ENCODE measurements around the gene NDUFS1.

The NDUFS1 gene

GRCh38 chr2:206088248-206088647, 71.0 kb downstream of the NDUFS1 start:
- in situ Hi-C loops (cut with HindIII; ENCODE audit: low sequenced_read_pairs): no loop called here
- DNase-seq (ENCODE audit: low read depth): no peak
- TF ChIP-seq CTCF (IDR thresholded peaks at IDR 0.05; ENCODE audit: low read depth, low read length, missing control alignments): no peak
- H3K4me3 ChIP-seq (ENCODE audit: low read depth, low read length): no peak overlapping the region

GRCh38 chr2:206086716-206087350, 72.4 kb downstream of the NDUFS1 start:
- in situ Hi-C loops (cut with HindIII; ENCODE audit: low sequenced_read_pairs): no loop called here
- TF ChIP-seq CTCF (IDR thresholded peaks at IDR 0.05; ENCODE audit: low read depth, low read length, missing control alignments): no peak
- peak overlapping the region; percentile 83 for H3K4me3 ChIP-seq (ENCODE audit: low read depth, low read length)
- DNase-seq (ENCODE audit: low read depth): no peak

GRCh38 chr2:206085742-206086445, 73.3 kb downstream of the NDUFS1 start, which contains the start of gene INO80D:
Gene INO80D (minus strand): TSS chr2:206086174. CDS start chr2:206063016, 23,158 bp downstream.
- peak within 1 kb of the TSS; percentile 83 for H3K4me3 ChIP-seq (ENCODE audit: low read depth, low read length)
- in situ Hi-C loops (cut with HindIII; ENCODE audit: low sequenced_read_pairs): no loop called here
- peak; percentile 72 for TF ChIP-seq CTCF (IDR thresholded peaks at IDR 0.05; ENCODE audit: low read depth, low read length, missing control alignments)
- DNase-seq (ENCODE audit: low read depth): peak; percentile 75

DNA sequence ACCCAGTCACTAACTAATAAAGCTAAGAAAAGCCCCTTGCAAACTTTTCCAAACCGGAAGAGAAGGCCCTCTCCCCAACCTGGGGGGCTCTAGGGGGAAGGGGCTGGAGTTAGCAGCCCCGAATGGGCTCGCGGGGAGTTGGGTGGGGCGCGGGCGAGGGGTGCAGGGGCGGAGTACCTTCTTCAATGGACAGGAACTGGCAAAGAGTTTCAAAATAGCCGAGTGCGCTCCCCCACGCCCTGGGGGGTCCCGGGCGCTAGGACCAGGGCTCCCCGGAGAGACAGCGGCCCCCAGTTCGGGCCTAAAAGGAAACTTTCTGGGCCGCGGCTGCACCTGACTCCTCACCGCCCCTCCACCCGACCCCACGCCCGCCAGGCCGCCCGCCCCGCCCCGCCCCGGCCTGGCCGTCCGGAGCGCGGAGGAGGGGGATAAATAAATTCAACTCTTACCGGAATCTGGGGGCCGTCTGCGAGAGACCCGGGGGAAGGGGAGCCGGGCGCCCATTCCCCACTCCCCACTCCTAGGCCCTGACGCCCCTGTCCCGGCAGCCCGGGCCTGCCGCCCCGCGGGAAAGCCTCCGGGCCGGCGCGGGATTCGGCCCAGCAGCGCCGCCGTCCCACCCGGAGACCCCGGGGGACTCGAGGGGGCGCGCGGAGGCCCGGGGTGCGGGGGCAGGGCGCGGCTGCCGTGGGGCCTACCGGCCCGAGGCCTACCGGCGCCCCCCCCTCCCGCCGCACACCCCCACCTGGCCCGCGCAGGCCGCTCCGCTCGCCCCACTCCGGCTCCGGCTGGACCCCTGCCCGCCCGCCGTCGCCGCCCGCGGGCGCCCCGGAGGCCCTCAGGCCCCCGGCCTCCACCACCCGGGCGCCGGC, 74.1 kb downstream of the NDUFS1 start:
- in situ Hi-C loops (cut with HindIII; ENCODE audit: low sequenced_read_pairs): no loop called here
- DNase-seq (ENCODE audit: low read depth): no peak
- peak overlapping the region; percentile 83 for H3K4me3 ChIP-seq (ENCODE audit: low read depth, low read length)
- no peak for TF ChIP-seq CTCF (IDR thresholded peaks at IDR 0.05; ENCODE audit: low read depth, low read length, missing control alignments)

- in situ Hi-C loops (cut with HindIII; ENCODE audit: low sequenced_read_pairs): no loop called here
- peak; percentile 24 for TF ChIP-seq CTCF (IDR thresholded peaks at IDR 0.05; ENCODE audit: low read depth, low read length, missing control alignments)
- peak; percentile 19 for DNase-seq (ENCODE audit: low read depth)
- peak overlapping the region; percentile 83 for H3K4me3 ChIP-seq (ENCODE audit: low read depth, low read length)
These were observed 74.8 kb downstream of the NDUFS1 start for GRCh38 chr2:206084439-206084869.

All from astrocyte of the cerebellum (primary cell).